Ishikawa (cell line): ENCODE measurements around the gene LRRC8C.

ENCODE experiments used
- EP300 ChIP-seq: IDR thresholded peaks from 2 replicates; pipeline ENCODE4 v1.6.1; 2012; ENCODE audit warnings: borderline replicate concordance
- MAX ChIP-seq: IDR thresholded peaks from 2 replicates; pipeline ENCODE4 v1.6.1; 2012
- TF ChIP-seq, protein P1 (sequence below): IDR thresholded peaks from 2 replicates; pipeline ENCODE4 v1.6.1; 2012; ENCODE audit warnings: low read depth, mild to moderate bottlenecking

DNA sequence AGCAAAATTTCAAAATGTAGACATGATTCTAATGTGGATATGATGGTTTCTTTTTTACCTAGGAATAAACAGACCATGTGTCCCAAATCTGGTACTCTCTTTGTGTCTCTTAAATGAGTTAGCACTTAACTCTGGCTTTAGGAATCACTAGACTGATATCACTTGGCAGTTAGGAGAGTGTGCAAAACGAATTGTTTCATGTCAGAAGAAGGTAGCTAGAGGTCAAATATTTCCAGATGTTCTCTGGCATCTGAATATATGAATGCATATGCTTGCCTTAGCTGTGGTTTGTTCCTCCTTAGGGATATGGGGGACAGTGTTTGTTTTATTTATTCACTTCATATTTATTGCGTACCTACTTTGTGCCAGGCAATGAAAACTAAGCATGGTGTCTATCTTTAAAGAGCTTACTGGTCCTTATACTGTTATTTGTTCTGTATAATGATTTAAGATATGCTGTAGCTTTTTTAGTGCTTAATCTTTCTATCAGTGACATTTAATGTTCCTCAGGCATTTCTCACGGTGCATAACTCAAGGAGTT lies 65.2 kb downstream of the LRRC8C start:
- TF ChIP-seq MAX (no peak), EP300 (no peak)
- TF ChIP-seq, protein P1, sequence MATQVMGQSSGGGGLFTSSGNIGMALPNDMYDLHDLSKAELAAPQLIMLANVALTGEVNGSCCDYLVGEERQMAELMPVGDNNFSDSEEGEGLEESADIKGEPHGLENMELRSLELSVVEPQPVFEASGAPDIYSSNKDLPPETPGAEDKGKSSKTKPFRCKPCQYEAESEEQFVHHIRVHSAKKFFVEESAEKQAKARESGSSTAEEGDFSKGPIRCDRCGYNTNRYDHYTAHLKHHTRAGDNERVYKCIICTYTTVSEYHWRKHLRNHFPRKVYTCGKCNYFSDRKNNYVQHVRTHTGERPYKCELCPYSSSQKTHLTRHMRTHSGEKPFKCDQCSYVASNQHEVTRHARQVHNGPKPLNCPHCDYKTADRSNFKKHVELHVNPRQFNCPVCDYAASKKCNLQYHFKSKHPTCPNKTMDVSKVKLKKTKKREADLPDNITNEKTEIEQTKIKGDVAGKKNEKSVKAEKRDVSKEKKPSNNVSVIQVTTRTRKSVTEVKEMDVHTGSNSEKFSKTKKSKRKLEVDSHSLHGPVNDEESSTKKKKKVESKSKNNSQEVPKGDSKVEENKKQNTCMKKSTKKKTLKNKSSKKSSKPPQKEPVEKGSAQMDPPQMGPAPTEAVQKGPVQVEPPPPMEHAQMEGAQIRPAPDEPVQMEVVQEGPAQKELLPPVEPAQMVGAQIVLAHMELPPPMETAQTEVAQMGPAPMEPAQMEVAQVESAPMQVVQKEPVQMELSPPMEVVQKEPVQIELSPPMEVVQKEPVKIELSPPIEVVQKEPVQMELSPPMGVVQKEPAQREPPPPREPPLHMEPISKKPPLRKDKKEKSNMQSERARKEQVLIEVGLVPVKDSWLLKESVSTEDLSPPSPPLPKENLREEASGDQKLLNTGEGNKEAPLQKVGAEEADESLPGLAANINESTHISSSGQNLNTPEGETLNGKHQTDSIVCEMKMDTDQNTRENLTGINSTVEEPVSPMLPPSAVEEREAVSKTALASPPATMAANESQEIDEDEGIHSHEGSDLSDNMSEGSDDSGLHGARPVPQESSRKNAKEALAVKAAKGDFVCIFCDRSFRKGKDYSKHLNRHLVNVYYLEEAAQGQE: no peak
